NCI-H1694 (cell line): Measurements from ENCODE around the gene RAD51.

Experiments used
- DNase-seq: peaks from one replicate; lab custom pipeline; 2025; lab: John Stamatoyannopoulos, UW

The RAD51 gene

DNA sequence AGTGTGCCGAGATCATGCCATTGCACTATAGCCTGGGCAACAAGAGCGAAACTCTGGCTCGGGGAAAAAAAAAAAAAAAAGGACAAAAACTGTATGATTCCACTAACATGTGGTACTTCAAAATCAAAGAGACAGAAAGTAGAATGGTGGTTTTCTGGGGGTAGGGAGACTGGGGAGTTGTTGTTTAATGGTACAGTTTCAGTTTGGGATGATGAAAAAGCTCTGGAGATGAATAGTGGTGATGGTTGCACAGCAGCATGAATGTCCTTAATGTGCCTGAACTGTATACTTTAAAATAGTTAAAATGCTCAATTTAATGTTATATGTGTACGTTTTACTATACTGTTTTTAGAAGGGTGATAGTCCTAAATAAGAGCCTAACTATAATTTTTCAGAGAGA, 27.4 kb downstream of the RAD51 start:
- no peak for DNase-seq

- no peak for DNase-seq
Observed at GRCh38 chr15:40722934-40723333, 28.0 kb downstream of the RAD51 start.

GRCh38 chr15:40723919-40724318, 28.9 kb downstream of the RAD51 start:
- DNase-seq: no peak

DNA sequence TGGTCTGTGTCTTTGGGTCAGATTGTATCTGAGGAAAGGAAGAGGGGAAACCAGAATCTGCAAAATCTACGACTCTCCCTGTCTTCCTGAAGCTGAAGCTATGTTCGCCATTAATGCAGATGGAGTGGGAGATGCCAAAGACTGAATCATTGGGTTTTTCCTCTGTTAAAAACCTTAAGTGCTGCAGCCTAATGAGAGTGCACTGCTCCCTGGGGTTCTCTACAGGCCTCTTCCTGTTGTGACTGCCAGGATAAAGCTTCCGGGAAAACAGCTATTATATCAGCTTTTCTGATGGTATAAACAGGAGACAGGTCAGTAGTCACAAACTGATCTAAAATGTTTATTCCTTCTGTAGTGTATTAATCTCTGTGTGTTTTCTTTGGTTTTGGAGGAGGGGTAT, 36.1 kb downstream of the RAD51 start:
- DNase-seq: no peak

DNA sequence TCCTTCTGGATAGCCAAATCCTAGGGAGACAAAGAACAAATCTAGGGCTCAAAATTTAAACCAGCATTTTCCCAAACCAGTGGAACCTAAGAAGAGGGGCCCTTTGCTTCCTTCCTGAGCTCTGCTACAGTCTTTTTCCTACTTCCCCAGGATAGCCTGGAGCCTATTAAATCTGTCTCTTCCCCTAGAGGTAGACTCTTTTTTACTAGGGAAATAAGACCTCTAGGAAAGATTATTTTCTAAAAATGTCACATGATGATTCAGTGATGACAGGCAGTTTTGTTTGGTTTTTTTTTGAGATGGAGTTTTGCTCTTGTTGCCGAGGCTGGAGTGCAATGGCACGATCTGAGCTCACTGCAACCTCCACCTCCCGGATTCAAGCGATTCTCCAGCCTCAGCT, 41.6 kb downstream of the RAD51 start:
- DNase-seq: no peak

GRCh38 chr15:40737048-40737447, 42.1 kb downstream of the RAD51 start:
- no peak for DNase-seq

GRCh38 chr15:40739047-40739446, 44.1 kb downstream of the RAD51 start:
- DNase-seq: no peak

GRCh38 chr15:40739854-40740253, 44.9 kb downstream of the RAD51 start:
- DNase-seq: no peak

GRCh38 chr15:40743485-40743901, 48.5 kb downstream of the RAD51 start:
- no peak for DNase-seq

DNA sequence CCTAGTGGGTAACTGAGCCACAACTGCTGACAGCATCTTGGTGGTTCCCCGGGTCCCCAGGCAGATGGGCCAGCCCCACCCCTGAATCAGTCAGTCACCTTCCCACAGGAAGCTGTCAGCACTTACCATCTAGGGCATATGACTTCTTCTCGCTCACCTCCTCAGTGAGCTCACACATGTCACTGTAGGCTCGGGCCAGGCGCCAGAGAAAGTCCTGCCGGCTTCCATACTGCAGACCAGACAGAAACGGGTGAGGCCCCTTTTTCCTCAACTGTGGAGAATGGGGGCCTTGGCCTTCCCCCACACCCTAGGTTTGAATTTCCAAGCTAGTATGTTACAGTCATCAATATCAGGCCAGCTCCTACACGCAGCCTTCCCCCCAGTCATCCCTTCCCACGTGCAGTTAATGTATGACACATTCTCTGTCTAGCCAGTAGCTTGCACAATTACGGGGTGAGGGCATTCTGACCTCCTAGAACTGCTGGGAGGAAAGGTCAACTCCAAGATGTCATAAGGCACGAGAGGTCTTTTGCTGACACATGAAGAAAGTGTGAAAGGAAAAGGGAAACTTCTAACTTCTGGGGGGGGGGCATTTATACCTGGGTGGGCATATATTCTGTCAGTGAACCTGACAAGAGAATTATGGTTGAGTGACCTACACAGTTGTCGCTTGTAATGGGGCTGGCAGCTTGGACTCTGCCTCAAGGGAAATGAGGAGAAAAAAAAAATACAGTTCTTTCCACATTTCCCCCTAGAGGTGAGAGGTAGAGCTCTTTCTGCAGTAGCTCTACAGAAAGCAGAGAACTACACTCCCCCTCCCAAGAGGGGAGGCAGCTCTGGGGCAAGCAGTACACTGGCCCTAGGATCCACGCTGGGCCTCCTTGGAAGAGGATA, 49.2 kb downstream of the RAD51 start:
- no peak for DNase-seq

DNA sequence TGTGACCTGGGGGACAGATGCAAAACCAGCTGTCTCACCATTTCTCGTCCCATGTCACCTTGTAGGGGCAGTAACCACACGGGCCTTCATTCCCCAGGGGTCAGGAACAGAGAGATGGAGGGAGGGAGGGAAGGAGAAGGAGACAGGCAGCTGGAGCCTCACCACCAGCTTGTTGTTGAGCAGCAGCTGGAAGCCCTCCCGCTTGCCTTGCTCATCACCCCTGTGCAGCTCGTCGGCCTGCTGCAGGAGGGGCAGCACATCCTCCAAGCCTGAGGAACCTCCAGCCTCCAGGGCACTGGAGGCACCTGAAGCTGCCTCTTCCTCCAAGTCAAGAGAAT, 49.8 kb downstream of the RAD51 start:
- no peak for DNase-seq

DNA sequence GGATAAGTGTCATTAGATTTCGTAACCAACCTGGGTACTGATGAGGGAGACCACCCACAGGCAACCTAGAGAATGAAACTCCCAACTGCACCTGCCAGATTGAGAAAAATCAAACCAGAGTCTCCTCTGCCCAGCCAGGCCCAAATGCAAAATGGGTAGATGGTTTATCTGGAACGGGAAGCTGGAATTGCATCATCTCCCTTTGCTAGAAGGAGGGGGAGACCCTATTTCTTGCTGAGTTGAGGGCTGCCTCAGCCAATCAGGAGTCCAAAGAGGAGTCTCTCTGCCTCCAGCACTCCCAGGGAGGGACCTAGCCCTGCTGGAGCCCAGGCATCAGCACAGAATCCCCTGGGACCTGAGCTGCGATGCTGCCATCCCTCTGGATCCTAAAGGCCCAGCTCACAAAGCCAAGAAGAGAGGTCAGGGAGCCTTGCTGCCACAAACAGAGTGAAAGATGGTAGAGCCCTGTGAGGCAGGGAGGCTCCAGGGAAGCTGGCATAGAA, 52.0 kb downstream of the RAD51 start:
- no peak for DNase-seq

- DNase-seq: no peak
Observed at GRCh38 chr15:40747685-40748631, 53.0 kb downstream of the RAD51 start.

DNA sequence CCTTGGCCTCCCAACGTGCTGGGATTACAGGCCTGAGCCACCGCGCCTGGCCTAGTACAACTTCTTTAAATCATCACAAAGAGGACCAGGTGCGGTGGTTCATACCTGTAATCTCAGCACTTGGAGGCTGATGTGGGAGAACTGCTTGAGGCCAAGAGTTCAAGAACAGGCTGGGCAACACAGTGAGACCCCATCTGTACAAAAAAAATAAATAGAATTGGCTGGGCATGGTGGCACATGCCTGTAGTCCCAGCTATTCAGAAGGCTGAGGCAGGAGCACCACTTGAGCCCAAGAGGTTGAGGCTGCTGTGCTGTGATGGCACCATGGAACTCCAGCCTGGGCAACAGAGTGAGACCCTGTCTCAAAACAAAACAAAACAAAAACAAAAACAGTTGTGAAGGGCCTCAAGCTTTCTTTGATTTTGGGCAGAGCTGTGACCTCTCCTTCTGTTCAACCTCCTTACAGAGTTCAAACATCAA, 54.2 kb downstream of the RAD51 start:
- DNase-seq: no peak

DNA sequence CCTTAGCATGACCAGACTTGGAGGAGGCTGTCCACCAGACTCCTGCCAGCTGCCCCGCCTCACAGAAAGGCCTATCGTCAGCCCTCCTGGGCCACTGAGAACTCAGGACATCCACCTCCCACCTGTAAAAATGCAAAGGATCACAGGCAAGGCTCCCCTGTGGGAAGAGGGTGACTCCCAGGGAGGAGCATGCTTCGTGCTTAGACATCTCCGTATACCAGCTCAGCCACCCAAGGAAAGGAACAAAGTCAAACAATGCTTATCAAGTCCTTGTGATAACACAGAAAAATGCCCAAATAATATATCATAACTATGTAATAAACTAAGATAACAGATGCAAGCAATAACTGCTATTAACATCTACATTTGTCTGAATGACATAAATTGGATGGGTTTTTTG, 55.9 kb downstream of the RAD51 start:
- DNase-seq: no peak

DNA sequence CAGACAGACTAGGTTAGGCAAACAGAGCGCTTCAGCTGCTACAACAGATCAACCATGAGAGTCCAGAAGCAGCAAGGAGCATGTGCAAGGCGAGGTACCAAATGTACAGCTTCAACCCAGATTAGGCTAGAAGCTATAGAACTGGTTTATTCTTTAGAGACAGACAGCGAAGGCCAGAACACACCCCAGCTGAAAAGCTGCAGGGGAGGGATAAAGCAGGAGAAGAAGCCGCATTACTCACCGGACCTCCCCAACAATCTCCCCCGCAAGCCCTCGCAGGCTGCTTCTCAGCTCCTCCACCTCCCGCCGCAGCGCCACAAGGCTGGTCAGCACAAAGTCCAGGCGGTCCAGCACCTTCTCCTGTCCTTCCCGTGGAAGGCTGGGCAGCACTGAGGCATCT, 56.8 kb downstream of the RAD51 start:
- no peak for DNase-seq

GRCh38 chr15:40754574-40754882, 59.6 kb downstream of the RAD51 start:
- DNase-seq: no peak

GRCh38 chr15:40754883-40755811, 60.2 kb downstream of the RAD51 start, which contains the start of gene RMDN3:
RMDN3 (minus strand) TSS chr15:40755254; CDS start chr15:40754783, 471 bp downstream.
- peak; percentile 65 for DNase-seq

GRCh38 chr15:40755812-40756208, 60.8 kb downstream of the RAD51 start:
- DNase-seq: no peak

GRCh38 chr15:40756938-40757337, 62.0 kb downstream of the RAD51 start:
- DNase-seq: no peak

- no peak for DNase-seq
Observed at GRCh38 chr15:40759961-40760360, 65.0 kb downstream of the RAD51 start.
